Stimulated activated CD8-positive, alpha-beta memory T cell treated with anti-CD3 and anti-CD28 coated beads, Interleukin-4, amount 100 ng/mL, for 1 hour (primary cell): ENCODE measurements around the gene LECT2.

Experiments
- DNase-seq, 2 donors: peaks; one replicate each; pipeline ENCODE4 v3.0.0-alpha.2; 2020; ENCODE audit warnings: low read depth in 2 of 2, low spot score in 1 of 2

The LECT2 gene

GRCh38 chr5:135978993-135979392 lies 24.2 kb upstream of the LECT2 start:
- no peak for DNase-seq

- no peak for DNase-seq
Measured at GRCh38 chr5:135978212-135978631, 23.4 kb upstream of the LECT2 start.

GRCh38 chr5:135977375-135977928 lies 22.7 kb upstream of the LECT2 start:
- DNase-seq, result no peak

- DNase-seq, result no peak
Measured at GRCh38 chr5:135976216-135976615, 21.4 kb upstream of the LECT2 start.

- no peak for DNase-seq
Measured at GRCh38 chr5:135975122-135975521, 20.3 kb upstream of the LECT2 start.

- DNase-seq, result no peak
Measured at GRCh38 chr5:135974021-135974600, 19.3 kb upstream of the LECT2 start.

- DNase-seq, result no peak
Measured at GRCh38 chr5:135973323-135974020, 18.7 kb upstream of the LECT2 start.

- DNase-seq, result no peak
Measured at GRCh38 chr5:135971701-135972100, 16.9 kb upstream of the LECT2 start.

- DNase-seq, result no peak
Measured at GRCh38 chr5:135966790-135967189, 12.0 kb upstream of the LECT2 start.

GRCh38 chr5:135966165-135966564 lies 11.4 kb upstream of the LECT2 start:
- DNase-seq, result no peak

GRCh38 chr5:135965504-135965903 lies 10.7 kb upstream of the LECT2 start:
- DNase-seq, result no peak

GRCh38 chr5:135964670-135965320 lies 10.0 kb upstream of the LECT2 start:
- no peak for DNase-seq

GRCh38 chr5:135955525-135955924 lies 742 bp upstream of the LECT2 start:
- no peak for DNase-seq

GRCh38 chr5:135953850-135954249 lies 933 bp downstream of the LECT2 start:
- no peak for DNase-seq

- DNase-seq, result no peak
Measured at GRCh38 chr5:135952683-135953082, 2.1 kb downstream of the LECT2 start.

- no peak for DNase-seq
Measured at GRCh38 chr5:135951807-135952206, 3.0 kb downstream of the LECT2 start.

GRCh38 chr5:135951257-135951656 lies 3.5 kb downstream of the LECT2 start:
- no peak for DNase-seq

GRCh38 chr5:135950611-135951010 lies 4.2 kb downstream of the LECT2 start:
- DNase-seq, result no peak

- no peak for DNase-seq
Measured at GRCh38 chr5:135944967-135945560, 9.7 kb downstream of the LECT2 start.

- DNase-seq, result no peak
Measured at GRCh38 chr5:135944564-135944963, 10.2 kb downstream of the LECT2 start.

- DNase-seq, result no peak
Measured at GRCh38 chr5:135942202-135942771, 12.5 kb downstream of the LECT2 start.
